Measurements from ENCODE around the gene PPP2R3B. TPM values are rescaled to one million over a fixed set of nuclear protein-coding genes. Genes with fewer than 3 reads are reported as not detected.
"Not testable (repeated sequence)": the region's sequence is repeated elsewhere in the genome, so short reads cannot be mapped to it uniquely, and the experiment has no call there.

The PPP2R3B gene
- total RNA-seq, 1 donor from 2014 or later = 30.3 TPM

- Histone ChIP-seq H3K9ac (no peak overlapping the region), H3K4me2 (no peak overlapping the region), H4K20me1 (ENCODE audit: low read depth) (no peaks in the 10 kb centered on the region), H3K79me2 (ENCODE audit: low read depth) (no peaks in the 10 kb centered on the region), H3K4me1 (no peaks in the 10 kb centered on the region), H2AFZ (replicated peaks) (no peak overlapping the region), H3K4me3 (no peak overlapping the region), H3K36me3 (no peaks in the 10 kb centered on the region), H3F3A (ENCODE audit: low read depth) (peaks cover 10% of the 10 kb centered on the region), H3K27ac (no peak overlapping the region), H3K9me3 (ENCODE audit: low read depth) (no peaks in the 10 kb centered on the region), H3K27me3 (peaks cover 10% of the 10 kb centered on the region)
- Mint-ChIP-seq H3K27me3 (ENCODE audit: insufficient read depth, low read depth) (peaks cover 27% of the 10 kb centered on the region), H3K4me1 (peaks cover 5% of the 10 kb centered on the region), H3K27ac (no peak overlapping the region), H3K4me3 (no peak overlapping the region), H3K9me3 (no peaks in the 10 kb centered on the region), H3K36me3 (no peaks in the 10 kb centered on the region)
- TF ChIP-seq EZH2phosphoT487 (IDR thresholded peaks at IDR 0.05) = no peak
- no peak for TF ChIP-seq EZH2 (IDR thresholded peaks at IDR 0.05)
- TF ChIP-seq CTCF (IDR thresholded peaks at IDR 0.05) = no peak
- DNase-seq (ENCODE audit: low spot score) = no peak
These were observed 47.1 kb upstream of the PPP2R3B start for GRCh38 chrX:433771-434170.

DNA sequence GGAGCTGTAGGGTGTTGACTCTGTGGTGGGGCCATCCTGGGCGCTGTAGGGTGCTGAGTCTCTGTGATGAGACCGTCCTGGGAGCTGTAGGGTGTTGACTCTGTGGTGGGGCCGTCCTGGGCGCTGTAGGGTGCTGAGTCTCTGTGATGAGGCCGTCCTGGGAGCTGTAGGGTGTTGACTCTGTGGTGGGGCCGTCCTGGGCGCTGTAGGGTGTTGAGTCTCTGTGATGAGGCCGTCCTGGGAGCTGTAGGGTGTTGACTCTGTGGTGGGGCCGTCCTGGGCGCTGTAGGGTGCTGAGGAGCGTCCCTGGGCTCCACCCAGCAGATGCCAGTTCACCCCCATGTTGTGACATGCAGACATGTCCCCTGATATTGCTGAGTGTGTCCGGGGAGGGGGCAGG, 46.0 kb upstream of the PPP2R3B start:
- H3K27ac ChIP-seq; H2AFZ ChIP-seq (replicated peaks); H3K27ac Mint-ChIP-seq; H3F3A ChIP-seq (ENCODE audit: low read depth); H3K4me1 ChIP-seq; H3K4me3 ChIP-seq; H3K36me3 Mint-ChIP-seq; H3K9me3 ChIP-seq (ENCODE audit: low read depth); H4K20me1 ChIP-seq (ENCODE audit: low read depth); H3K9me3 Mint-ChIP-seq; H3K79me2 ChIP-seq (ENCODE audit: low read depth); H3K36me3 ChIP-seq; H3K9ac ChIP-seq; H3K4me2 ChIP-seq; H3K4me1 Mint-ChIP-seq; DNase-seq (ENCODE audit: low spot score); H3K4me3 Mint-ChIP-seq: not testable (repeated sequence)
- H3K27me3 ChIP-seq = peaks cover 21% of the 10 kb centered on the region
- H3K27me3 Mint-ChIP-seq (ENCODE audit: insufficient read depth, low read depth) = peaks cover 25% of the 10 kb centered on the region

DNA sequence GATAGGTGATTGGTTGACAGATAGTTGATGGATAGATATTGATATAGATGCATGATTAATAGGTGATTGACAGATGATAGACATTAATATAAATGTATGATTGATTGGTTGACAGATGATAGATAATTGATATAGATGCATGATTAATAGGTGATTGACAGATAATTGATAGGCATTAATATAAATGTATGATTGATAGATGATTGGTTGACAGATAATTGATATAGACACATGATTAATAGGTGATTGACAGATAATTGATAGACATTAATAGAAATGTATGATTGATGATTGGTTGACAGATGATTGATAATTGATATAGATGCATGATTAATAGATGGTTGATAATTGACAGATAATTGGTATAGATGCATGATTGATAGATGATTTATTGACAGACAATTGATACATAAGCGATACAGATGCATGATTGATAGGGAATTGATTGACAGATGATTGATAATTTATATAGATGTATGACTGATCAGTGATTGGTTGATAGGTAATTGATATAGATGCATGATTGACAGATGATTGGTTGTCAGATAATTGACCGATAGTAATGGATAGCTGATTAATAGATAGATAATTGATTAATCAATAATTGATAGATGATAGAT, 44.9 kb upstream of the PPP2R3B start:
- H3K27ac Mint-ChIP-seq = no peak overlapping the region
- no peak overlapping the region for H3K9ac ChIP-seq
- TF ChIP-seq EZH2phosphoT487 (IDR thresholded peaks at IDR 0.05) (no peak), EZH2 (IDR thresholded peaks at IDR 0.05) (no peak), CTCF (IDR thresholded peaks at IDR 0.05) (no peak)
- peaks cover 5% of the 10 kb centered on the region for H3F3A ChIP-seq (ENCODE audit: low read depth)
- H3K27me3 ChIP-seq = peaks cover 32% of the 10 kb centered on the region
- no peak overlapping the region for H2AFZ ChIP-seq (replicated peaks)
- H3K4me1 Mint-ChIP-seq = no peaks in the 10 kb centered on the region
- no peaks in the 10 kb centered on the region for H3K9me3 ChIP-seq (ENCODE audit: low read depth)
- H3K79me2 ChIP-seq (ENCODE audit: low read depth) = no peaks in the 10 kb centered on the region
- H3K36me3 ChIP-seq = no peaks in the 10 kb centered on the region
- no peaks in the 10 kb centered on the region for H3K4me1 ChIP-seq
- no peak overlapping the region for H3K4me2 ChIP-seq
- no peaks in the 10 kb centered on the region for H4K20me1 ChIP-seq (ENCODE audit: low read depth)
- H3K4me3 Mint-ChIP-seq = peak overlapping the region; percentile 12
- no peaks in the 10 kb centered on the region for H3K9me3 Mint-ChIP-seq
- H3K27me3 Mint-ChIP-seq (ENCODE audit: insufficient read depth, low read depth) = peaks cover 22% of the 10 kb centered on the region
- DNase-seq (ENCODE audit: low spot score) = no peak
- no peak overlapping the region for H3K4me3 ChIP-seq
- no peaks in the 10 kb centered on the region for H3K36me3 Mint-ChIP-seq
- H3K27ac ChIP-seq = no peak overlapping the region

DNA sequence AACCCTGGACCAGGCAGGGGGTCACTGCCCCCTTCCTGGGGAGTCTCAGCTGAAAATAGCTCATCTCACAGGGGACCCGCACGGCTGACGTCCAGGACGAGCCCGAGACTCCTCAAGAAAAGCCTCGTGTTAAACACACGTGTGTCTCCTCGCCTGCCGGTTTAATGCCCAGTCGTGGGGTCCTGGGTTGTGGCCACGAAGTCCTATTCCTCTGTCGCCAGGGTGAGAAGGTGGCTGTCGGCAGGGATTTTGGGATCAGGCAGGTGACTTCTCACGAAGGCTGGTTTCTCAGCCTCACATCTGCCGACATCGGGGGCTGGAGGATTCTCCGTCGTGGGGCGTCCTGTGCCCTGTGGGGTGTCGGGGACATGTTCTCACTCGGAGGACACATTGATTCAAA, 44.3 kb upstream of the PPP2R3B start:
- no peaks in the 10 kb centered on the region for H3K9me3 ChIP-seq (ENCODE audit: low read depth)
- H3K9ac ChIP-seq = no peak overlapping the region
- H3K4me2 ChIP-seq = no peak overlapping the region
- no peaks in the 10 kb centered on the region for H3K36me3 ChIP-seq
- Mint-ChIP-seq H3K27ac (no peak overlapping the region), H3K4me3 (no peak overlapping the region), H3K36me3 (no peaks in the 10 kb centered on the region), H3K4me1 (no peaks in the 10 kb centered on the region), H3K9me3 (no peaks in the 10 kb centered on the region), H3K27me3 (ENCODE audit: insufficient read depth, low read depth) (peaks cover 17% of the 10 kb centered on the region)
- H3K27me3 ChIP-seq = peaks cover 37% of the 10 kb centered on the region
- H3K4me3 ChIP-seq = no peak overlapping the region
- TF ChIP-seq EZH2 (IDR thresholded peaks at IDR 0.05) (no peak), CTCF (IDR thresholded peaks at IDR 0.05) (no peak), EZH2phosphoT487 (IDR thresholded peaks at IDR 0.05) (no peak)
- H2AFZ ChIP-seq (replicated peaks) = no peak overlapping the region
- H3K27ac ChIP-seq = no peak overlapping the region
- H3K79me2 ChIP-seq (ENCODE audit: low read depth) = no peaks in the 10 kb centered on the region
- no peaks in the 10 kb centered on the region for H4K20me1 ChIP-seq (ENCODE audit: low read depth)
- no peak for DNase-seq (ENCODE audit: low spot score)
- no peaks in the 10 kb centered on the region for H3F3A ChIP-seq (ENCODE audit: low read depth)
- H3K4me1 ChIP-seq = no peaks in the 10 kb centered on the region
